ENCODE data around the gene GALNT16. TPM values are rescaled to one million over a fixed set of nuclear protein-coding genes. Genes with fewer than 3 reads are reported as not detected.

Gene GALNT16
- total RNA-seq, 1 experiment from 2014 or later, result 12.6 TPM

DNA sequence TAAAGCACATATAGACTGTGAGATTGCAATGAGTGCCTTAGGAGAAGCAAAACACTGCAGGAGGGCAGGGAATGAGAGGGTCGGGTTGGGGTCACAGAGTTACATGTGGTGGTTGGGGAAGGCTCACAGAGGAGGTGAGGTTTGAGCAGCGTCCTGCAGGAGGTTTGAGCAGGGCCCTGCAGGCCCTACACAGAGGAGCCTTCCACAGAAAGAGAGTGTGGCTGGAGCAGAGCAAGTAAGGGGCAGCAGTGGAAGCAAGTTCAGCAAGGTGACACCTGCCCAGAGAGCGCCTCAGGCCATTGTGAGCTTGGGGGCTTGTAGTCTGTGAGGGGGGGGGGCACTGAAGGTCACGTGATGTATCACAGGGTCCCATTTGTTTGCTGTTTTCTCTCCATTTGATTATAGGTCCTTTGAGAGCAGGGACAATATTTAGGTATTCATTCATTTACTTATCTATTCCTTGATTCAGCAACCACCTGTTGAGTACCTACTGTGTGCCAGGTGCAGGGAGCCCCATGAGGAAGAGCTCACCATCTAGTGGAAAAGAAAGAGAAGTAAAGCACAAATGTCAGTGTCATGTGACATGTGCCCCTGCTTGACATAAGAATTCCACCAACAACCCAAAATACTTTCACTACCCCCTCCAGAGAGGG lies 56.6 kb downstream of the GALNT16 start:
- no peak for DNase-seq (ENCODE audit: low read depth)

DNA sequence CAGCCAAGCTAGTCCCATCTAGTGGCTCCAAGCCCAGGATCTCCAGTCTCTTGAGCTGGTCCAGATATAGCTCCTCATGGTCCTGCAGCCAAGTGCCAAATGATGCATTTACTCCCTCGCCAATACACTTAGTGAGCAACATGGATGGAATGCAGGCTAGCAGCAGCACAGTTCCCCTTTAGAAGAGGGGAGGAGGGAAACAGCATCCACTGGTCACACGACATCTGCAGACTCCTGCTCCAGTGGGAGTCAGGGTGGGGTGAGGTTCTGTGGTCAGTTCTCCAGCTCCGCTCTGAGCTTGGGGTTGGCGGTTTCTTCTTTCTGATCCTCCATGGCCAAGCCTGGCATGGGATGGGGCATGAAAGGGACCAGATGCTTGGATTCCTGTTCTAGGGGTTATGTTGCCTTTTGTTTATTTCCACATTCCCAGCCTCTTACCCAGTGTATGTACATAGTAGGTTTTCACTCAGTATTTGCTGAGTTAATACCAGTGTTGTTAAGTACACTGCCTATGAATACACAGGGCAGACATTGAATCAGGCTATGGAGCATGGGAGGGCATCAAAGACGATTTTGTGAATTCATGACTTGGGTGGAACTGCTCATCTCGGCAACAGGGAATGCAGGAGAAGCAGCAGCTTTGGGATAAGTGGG lies 57.3 kb downstream of the GALNT16 start:
- DNase-seq (ENCODE audit: low read depth), result peak; percentile 95

DNA sequence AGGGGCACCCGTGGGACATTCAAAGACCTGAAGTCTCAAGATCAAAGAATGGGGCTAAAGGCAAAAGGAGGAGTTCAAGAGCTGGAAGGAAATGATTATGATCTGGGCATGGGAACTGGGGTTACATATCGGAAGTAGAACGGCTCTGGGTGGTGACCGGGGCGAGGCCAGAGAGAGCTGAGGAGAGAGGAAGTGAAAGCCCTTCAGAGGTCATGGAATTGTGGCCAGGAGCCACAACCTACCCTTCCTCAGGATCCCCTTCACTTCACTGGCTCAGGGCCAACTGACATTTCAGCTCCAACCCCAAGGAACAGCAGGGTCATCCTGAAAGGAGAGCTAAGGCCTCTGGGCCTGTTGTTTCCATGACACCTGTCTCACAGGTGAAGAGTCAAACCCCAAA lies 57.8 kb downstream of the GALNT16 start:
- no peak for DNase-seq (ENCODE audit: low read depth)

DNA sequence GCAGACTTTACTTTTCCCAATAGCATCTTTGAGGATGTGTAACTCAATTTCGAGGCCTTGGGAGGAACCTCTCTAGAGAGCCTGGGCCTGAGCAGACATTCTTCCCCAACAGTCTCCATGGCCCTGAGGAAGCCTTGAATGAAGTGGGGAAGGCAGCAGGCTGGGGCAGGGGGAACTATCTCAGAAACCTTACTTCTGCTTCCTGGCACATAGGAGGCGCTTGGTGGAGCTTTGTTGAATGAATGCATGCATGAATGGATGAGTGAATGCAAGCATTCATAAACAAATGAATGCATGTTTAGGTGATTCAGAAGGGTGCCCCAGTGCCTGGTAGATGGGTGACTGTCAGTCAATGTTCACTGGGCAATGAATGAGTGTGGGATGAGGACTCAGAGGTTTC lies 58.3 kb downstream of the GALNT16 start:
- no peak for DNase-seq (ENCODE audit: low read depth)

DNA sequence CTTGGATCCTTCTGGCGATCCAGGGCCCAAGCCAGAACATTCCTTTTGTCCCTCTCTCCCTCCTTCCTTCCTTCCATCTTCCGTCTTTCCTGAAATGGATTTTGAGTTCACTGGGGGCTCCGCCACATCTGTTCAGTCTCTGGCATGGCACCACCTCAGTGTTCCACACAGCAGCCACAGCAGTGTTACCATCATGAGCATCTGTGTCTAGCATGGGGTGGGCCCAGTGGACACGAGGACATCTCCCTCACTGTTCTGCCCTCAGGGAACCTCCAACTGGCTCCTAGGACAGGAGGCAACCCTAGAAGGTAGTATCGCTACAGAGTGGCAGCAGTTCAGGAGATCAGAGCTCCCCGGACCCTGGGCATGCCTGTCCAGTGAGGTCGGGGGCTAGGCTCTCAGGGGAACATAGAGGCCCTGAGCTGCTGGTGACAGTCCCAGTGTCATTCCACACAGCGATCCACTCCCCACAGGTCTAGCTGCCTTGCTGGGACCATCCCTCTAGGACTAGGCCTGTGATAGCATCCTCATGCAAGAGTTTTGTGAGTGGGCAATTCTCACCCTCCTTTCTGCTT lies 59.0 kb downstream of the GALNT16 start:
- no peak for DNase-seq (ENCODE audit: low read depth)

DNA sequence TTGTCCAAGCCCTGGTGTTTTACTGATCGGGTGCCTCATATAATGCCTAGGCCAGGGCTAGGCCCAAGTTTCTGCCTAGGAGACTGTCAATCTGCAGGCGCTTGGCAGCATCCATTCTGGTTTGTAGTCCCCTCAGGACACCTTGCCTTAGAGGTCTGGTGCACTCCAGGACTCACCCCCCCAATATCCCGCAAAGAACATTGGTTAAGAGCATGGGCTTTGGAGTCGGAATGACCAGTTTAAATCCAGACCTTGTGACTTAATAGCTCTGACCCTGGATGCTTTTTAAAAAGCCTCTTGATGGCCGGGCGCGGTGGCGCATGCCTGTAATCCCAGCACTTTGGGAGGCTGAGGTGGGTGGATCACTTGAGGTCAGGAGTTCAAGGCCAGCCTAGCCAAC lies 60.0 kb downstream of the GALNT16 start:
- no peak for DNase-seq (ENCODE audit: low read depth)

DNA sequence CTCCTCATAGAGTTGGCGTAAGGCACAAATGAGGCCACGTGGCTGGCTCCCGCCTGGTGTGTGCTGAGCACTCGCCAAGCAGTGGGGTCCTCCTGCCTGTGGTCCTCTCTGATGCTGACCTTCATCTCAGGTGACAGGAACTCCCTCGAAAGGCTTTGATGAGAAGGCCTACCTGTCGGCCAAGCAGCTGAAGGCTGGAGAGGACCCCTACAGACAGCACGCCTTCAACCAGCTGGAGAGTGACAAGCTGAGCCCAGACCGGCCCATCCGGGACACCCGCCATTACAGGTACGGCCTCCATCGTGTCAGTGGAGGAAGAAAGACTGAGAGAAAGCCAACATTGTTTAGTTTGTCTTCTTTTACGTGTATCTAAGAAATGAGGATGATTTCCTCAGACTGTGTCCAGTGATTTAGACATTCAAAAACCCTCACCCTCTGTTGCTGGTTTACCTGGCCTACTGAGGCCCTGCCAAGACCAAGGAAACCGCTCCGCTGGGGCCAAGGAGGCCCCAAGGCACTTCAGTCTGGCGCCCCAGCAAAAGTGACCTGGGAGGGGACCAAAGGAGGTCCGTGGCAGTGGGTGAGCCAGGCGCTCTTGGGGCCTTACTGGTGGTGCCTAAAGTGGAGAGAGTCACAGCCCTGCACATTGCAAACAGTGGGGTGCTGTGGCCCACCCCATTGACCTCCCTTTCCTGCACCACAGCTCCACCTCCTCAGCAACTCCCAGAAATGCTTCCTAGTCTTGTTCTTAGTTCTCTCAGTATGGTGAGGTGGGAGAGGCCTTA lies 60.8 kb downstream of the GALNT16 start:
- no peak for DNase-seq (ENCODE audit: low read depth)

DNA sequence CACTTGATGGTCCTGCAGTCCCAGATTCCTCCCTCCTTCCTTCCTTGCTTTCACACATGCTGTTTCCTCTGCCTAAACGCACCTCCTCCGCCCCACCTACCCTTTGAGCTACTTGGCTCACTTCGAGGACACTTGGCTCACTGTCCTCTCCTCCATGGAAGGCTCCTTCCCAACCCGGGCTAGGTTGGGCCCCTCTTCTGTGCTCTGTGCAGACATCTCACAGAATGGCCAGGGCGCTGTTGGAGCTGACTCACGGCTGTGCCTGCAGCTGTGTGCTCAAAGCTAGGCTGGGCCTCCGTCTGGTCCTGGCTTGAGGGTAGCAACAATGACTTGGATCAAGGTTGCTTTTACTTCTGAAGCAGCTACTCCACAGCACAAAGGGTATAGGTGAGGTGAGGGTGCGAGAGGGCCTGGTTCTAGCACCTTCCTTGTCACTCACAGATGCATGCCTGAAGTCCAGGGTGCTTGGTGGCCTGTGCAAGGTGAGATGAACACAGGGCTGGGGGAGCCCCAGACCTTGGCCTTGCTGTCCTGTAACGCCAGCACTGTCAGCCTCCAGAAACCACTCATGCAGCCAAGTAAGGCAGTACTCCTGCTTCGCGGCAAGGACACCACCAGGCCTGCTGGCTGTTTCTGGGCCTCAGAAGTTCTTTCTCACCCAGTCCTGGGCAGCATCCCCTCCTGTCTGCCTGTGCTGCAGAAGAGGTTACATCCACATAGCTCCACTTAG lies 61.8 kb downstream of the GALNT16 start:
- DNase-seq (ENCODE audit: low read depth), result no peak

DNA sequence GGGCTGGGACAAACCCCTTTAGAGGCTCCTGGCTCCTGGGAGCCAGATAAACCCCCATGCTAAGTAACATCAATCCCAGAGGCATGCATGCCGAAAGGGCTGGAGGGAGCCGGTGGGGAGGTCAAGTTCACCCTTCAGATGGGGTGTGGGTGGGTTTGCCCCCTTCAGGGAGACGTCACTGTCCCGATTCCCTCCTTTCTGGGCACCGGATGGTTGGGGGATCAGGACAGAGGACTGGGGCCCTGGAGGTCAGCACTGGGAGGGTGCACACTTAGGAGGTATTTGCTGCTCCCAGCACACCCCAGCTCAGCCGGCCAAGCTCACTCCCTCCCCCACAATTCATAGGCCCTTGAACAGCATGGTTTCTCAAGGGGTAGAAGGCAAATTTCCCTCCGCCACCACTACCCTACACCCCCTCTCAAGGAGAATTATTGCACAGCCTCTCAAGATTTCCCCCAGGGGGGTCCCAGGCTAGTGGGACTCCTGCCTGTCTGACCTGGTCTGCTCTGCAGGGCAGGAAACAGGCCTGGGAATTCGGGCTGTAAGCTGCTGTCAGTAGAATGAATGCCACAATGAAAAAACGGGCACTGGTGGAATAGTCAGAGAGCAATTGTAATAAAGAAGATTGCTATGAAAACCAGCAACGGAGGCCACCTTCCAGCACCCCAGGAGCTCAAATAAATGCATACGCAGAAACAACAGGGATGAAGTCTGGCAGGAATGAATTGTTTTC lies 63.5 kb downstream of the GALNT16 start:
- no peak for DNase-seq (ENCODE audit: low read depth)

DNA sequence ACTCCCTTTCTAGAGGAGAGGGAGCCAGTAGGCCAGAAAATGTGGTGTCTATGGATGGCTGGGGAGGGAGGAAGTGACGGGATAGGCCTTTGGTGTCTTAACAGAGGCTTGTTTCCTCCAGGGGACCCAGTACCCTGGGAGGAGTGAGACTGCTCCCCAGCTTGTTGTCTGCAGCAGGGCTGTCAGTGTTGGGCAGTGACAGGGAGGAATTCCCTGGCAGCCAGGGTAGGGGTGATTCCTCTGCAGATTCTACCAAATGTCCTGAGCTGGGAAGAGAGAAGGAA lies 64.0 kb downstream of the GALNT16 start:
- no peak for DNase-seq (ENCODE audit: low read depth)

DNA sequence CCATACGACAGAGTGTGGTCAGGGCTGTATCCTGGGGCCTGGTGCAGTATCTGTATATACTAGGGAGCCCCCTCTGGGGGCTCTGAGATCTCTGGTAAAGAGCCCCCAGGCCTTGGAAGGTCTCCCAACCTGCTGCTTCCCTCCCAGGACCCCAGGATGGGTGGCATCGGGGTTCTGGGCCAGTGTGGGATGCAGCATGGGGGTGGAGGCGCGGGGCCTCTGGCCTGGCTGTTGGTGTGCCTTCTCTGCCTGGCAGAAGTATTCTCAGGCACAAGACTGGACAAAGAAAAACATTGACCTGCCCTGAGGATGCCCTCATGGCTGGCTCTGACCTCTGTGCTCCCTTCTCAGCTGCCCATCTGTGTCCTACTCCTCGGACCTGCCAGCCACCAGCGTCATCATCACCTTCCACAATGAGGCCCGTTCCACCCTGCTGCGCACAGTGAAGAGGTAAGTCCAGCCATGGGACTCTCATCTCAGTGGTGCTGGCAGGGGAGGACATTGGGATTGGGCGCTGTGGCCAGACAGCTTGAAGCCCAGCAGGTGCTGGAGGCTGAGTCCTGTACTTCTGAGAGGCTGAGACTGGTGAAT lies 64.5 kb downstream of the GALNT16 start:
- no peak for DNase-seq (ENCODE audit: low read depth)

DNA sequence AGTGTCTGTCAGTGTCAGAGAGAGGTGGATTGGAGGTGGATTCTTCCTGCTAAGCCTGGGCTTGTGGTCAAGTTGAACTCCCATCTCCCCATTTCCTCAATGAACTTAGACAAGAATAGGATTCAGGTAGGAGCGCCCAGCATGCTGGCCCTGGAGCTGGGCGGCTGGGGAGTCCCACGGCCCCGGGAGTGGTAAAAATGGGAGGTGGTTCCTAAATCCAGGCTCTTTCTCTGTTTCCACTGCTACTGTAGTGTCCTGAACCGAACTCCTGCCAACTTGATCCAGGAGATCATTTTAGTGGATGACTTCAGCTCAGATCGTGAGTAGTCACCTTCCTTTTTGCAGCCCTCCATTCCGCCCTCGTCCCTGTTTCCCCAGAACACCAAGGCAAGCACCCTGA lies 65.1 kb downstream of the GALNT16 start:
- no peak for DNase-seq (ENCODE audit: low read depth)

DNA sequence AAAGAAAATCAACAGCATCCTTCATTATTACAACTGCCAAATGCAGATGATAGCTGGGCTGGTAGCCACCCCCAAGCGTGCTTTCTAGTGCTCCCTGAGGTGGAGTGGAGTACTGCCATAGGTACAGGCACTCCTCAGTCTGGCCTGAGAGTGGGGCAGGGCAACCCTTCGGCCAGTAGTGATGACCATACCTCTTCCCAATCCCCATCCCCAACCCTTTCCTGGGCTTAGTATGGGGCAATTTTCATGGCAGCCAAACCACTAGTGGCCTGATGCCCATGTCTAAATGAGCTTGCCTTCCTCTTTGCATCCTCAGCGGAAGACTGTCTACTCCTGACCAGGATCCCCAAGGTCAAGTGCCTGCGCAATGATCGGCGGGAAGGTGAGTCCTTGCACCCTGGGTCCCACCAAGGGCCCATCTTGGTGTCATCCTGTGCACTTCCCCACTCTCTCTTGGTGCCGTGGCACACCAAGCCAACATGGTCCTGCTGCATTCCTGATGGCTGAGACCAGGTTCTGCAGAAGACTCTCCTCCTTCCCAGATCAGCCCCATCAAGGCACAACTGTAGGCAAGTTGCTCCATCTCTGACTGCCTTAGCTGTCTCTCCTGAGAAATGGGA lies 65.8 kb downstream of the GALNT16 start:
- DNase-seq (ENCODE audit: low read depth), result no peak

DNA sequence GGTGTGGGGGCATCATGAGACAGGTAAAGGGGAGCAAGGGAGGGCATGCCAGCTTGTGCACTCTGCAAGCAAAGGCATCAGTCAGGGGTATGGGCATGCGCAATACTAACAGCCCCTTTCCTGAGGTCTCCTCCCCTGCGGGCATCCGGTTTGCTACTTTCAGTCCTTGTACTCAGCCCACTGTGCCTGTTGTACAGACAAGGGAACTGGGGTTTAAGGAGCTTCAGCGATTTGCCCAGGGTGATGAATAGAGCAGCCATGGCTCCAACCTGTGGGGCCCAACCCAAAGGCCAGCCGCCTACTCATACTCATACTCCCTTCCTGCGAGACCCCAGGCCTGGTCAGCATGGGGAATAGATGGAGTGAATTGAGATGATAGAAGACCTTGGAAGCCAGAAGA lies 66.7 kb downstream of the GALNT16 start:
- DNase-seq (ENCODE audit: low read depth), result no peak

DNA sequence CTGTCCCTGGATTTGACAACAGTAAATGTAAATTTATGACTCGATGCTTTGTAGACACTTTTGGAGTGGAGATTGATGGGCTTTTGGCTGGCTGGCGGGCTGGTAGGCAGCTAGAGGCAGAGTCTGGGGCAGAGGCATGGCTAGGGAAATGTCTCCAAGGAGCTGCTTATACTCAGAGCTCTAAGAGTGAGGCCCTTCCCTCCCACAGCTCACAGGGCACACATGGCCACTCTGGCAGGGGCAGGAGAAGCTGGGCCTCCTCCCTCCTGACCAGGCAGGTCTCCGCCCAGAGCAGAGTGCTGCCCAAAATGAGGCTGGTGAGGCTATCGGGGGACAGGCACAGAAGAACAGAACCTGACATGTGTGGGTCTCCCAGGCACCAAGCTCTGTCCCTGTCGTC lies 67.5 kb downstream of the GALNT16 start:
- DNase-seq (ENCODE audit: low read depth), result no peak

DNA sequence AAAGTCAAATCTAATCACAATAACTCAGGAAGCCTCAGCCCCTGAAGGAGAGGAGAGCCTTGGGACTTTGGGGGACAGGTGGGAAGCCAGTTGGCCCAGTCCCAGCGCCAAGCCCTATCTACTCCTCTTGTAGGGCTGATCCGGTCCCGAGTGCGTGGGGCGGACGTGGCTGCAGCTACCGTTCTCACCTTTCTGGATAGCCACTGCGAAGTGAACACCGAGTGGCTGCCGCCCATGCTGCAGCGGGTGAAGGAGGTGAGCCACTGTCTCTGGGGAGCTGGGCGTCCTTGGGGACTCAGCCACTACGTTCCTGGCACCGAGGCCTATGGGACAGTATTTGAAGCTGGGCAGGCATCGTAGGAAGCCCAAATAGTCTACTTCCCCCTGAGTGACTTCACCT lies 68.4 kb downstream of the GALNT16 start:
- DNase-seq (ENCODE audit: low read depth), result no peak

DNA sequence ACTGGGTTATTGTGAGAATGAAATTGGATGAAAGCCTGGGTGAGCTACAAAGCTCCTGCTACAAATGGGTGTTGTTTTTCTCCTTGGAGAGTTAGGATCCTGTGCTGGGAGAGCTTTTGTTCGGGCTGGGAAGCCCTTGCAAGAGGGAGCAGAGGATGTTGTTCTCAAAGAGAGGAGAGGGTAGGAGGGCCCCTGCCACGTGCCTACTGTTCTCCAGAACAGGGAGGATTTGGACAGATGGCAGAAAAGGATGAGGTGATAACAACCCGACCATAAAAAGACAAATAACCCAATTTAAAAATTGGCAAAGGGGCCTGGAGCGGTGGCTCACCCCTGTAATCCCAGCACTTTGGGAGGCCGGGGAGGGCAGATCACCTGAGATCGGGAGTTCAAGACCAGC lies 68.8 kb downstream of the GALNT16 start:
- no peak for DNase-seq (ENCODE audit: low read depth)

DNA sequence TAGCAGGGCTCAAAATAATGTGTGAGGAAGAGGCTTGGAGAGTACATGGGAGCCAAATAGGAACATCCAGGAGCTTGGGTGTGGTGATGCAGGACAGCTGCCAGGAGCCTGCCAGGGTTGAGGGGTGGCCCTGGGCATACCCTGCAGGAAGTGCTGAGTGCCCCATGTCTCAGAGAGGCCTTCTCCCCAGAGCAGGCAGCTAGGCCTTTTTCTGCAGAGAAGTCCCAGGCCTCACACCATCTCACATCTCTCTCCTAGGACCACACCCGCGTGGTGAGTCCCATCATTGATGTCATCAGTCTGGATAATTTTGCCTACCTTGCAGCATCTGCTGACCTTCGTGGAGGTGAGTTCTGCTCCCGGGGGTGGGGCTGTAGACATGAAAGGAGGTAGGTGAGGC lies 71.2 kb downstream of the GALNT16 start:
- no peak for DNase-seq (ENCODE audit: low read depth)

DNA sequence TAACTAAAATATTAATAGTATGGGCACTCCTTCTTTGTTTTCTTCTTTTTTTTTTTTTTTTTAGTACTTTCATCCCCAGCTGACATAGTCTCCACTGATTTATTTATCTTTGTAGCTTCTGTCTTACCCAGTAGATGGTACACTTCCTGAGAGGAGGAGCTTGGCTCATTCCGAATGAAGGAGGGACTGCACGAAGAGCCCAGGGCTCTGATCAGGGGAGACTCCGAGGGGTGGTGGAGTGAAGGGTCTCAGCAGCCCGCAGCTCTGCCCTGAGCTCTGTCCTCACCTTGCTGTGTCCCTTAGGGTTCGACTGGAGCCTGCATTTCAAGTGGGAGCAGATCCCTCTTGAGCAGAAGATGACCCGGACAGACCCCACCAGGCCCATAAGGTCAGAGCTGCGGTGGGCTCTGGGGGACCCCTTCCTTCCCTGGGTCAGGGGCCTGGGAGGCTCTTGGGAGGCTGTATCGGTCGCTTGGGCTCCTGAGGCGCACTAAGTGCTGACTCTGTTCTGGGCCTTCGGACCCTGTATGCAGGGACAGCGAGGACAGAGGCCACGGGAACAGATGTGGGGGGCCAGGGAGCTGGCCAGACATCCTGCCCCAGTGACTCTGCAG lies 72.9 kb downstream of the GALNT16 start:
- DNase-seq (ENCODE audit: low read depth), result no peak

DNA sequence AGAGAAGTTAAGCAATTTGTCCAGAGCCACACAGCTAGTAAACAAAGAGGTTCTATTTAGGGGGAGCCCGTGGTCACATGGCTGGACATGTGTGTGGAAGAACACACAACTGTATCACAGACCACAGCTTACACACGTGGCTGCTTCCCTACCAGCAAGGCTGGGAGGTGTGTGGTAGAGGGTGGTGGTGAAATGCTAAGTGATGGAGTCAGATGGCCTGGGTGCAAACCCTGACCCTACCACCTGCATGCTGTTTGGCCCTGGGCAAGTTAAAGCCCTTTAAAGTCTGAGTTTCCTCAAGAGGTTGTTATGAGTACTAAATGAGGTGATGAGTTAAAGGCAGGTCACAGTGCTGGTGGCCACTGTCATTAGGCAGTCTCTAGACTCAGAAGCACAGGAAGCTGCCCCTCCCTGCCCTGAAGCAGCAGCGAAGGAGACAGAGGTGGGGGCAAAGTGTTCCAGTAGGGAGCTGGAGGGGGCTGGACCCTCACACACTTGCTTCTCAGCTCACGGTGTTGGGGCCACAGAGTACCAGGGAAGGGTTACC lies 73.9 kb downstream of the GALNT16 start:
- DNase-seq (ENCODE audit: low read depth), result no peak
